Jurkat, Clone E6-1 (cell line): ENCODE measurements around the gene SGCD.

Experiments used
- DNase-seq: peaks from one replicate; pipeline ENCODE4 v3.0.0-alpha.2; 2011; ENCODE audit warnings: low read depth, low spot score
- H3K4me3 ChIP-seq: 2 replicates; pipeline ENCODE4 v1.5.1; 2011; ENCODE audit warnings: mild to moderate bottlenecking, low read length, control low read depth, moderate library complexity

Gene SGCD

GRCh38 chr5:156396063-156396829, 69.3 kb downstream of the SGCD start:
- H3K4me3 ChIP-seq, result no peak overlapping the region
- DNase-seq, result no peak

GRCh38 chr5:156396830-156397081, 69.8 kb downstream of the SGCD start:
- H3K4me3 ChIP-seq, result no peak overlapping the region
- no peak for DNase-seq

- DNase-seq, result no peak
- H3K4me3 ChIP-seq, result no peak overlapping the region
Observed at GRCh38 chr5:156399323-156399722, 72.4 kb downstream of the SGCD start.

- no peak for DNase-seq
- no peak overlapping the region for H3K4me3 ChIP-seq
Observed at GRCh38 chr5:156400231-156400986, 73.4 kb downstream of the SGCD start.

GRCh38 chr5:156401804-156402203, 74.8 kb downstream of the SGCD start:
- H3K4me3 ChIP-seq, result no peak overlapping the region
- DNase-seq, result no peak

- no peak overlapping the region for H3K4me3 ChIP-seq
- DNase-seq, result peak; percentile 5
Observed at GRCh38 chr5:156402387-156402921, 75.5 kb downstream of the SGCD start.

- no peak overlapping the region for H3K4me3 ChIP-seq
- DNase-seq, result no peak
Observed at GRCh38 chr5:156405988-156406387, 79.0 kb downstream of the SGCD start.

- no peak overlapping the region for H3K4me3 ChIP-seq
- no peak for DNase-seq
Observed at GRCh38 chr5:156407251-156407650, 80.3 kb downstream of the SGCD start.

GRCh38 chr5:156409834-156410233, 82.9 kb downstream of the SGCD start:
- DNase-seq, result no peak

GRCh38 chr5:156411185-156411613, 84.2 kb downstream of the SGCD start:
- H3K4me3 ChIP-seq, result no peak overlapping the region

More at GRCh38 chr5:156409834-156410233, 82.9 kb downstream of the SGCD start:
- H3K4me3 ChIP-seq, result no peak overlapping the region

GRCh38 chr5:156411957-156412356, 85.0 kb downstream of the SGCD start:
- H3K4me3 ChIP-seq, result no peak overlapping the region
- no peak for DNase-seq

More at GRCh38 chr5:156411185-156411613, 84.2 kb downstream of the SGCD start:
- DNase-seq, result no peak

- no peak for DNase-seq
- no peak overlapping the region for H3K4me3 ChIP-seq
Observed at GRCh38 chr5:156414391-156414790, 87.4 kb downstream of the SGCD start.

GRCh38 chr5:156419661-156420060, 92.7 kb downstream of the SGCD start:
- no peak overlapping the region for H3K4me3 ChIP-seq
- no peak for DNase-seq

- no peak overlapping the region for H3K4me3 ChIP-seq
- DNase-seq, result no peak
Observed at GRCh38 chr5:156420665-156421064, 93.7 kb downstream of the SGCD start.

- H3K4me3 ChIP-seq, result no peak overlapping the region
- no peak for DNase-seq
Observed at GRCh38 chr5:156421798-156422197, 94.8 kb downstream of the SGCD start.

- DNase-seq, result no peak
Observed at GRCh38 chr5:156423597-156423996, 96.6 kb downstream of the SGCD start.

GRCh38 chr5:156427315-156427714, 100.4 kb downstream of the SGCD start:
- no peak overlapping the region for H3K4me3 ChIP-seq
- no peak for DNase-seq

More at GRCh38 chr5:156423597-156423996, 96.6 kb downstream of the SGCD start:
- H3K4me3 ChIP-seq, result no peak overlapping the region

GRCh38 chr5:156431956-156432829, 105.2 kb downstream of the SGCD start:
- no peak overlapping the region for H3K4me3 ChIP-seq
- peak; percentile 14 for DNase-seq

- DNase-seq, result no peak
- no peak overlapping the region for H3K4me3 ChIP-seq
Observed at GRCh38 chr5:156432830-156433105, 105.8 kb downstream of the SGCD start.

GRCh38 chr5:156434471-156434870, 107.5 kb downstream of the SGCD start:
- H3K4me3 ChIP-seq, result no peak overlapping the region
- no peak for DNase-seq
